Lung microvascular endothelial cell (primary cell): ENCODE results near the gene SIMC1. TPM values are rescaled to one million over a fixed set of nuclear protein-coding genes. Genes with fewer than 3 reads are reported as not detected.

ENCODE experiments used
- DNase-seq, 2 donors: peaks; one replicate each; pipeline versions ENCODE4 v3.0.0 to v3.0.0-alpha.2; 2010; ENCODE audit warnings: low read depth in 2 of 2
- total RNA-seq: library from RNA; depleted of rRNA; stranded (reverse); fragments of >200 nt; gene quantifications from 2 replicates; pipeline ENCODE4 v1.2.1, GENCODE V29; 2014

SIMC1 gene
- total RNA-seq, 1 donor from 2014 or later: 2.2 TPM

DNA sequence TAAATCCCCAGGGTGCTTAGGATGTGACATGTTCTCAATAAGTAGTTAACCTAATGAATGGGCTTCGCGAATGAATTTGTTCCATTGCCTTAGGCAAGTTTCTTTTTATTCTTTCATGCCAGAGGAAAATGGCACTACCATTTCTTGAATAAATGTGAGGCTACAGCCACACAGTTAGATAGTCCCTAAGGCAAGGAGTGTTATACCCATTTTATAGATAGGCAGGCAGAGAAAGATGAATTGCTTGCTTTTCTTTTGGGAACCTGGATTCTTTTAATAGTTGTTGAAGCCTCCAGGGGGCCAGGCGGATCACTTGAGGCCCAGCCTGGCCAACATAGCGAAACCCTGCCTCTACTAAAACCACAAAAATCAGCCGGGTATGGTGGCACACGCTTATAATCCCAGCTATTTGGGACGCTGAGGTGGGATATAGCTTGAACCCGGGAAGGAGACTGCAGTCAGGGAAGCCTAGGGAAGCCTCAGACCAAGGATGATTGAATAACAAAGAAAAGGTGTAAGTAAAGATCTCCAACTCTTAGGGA lies 149.2 kb downstream of the SIMC1 start:
- peak in 1 of 2 donors; percentile 14 for DNase-seq

DNA sequence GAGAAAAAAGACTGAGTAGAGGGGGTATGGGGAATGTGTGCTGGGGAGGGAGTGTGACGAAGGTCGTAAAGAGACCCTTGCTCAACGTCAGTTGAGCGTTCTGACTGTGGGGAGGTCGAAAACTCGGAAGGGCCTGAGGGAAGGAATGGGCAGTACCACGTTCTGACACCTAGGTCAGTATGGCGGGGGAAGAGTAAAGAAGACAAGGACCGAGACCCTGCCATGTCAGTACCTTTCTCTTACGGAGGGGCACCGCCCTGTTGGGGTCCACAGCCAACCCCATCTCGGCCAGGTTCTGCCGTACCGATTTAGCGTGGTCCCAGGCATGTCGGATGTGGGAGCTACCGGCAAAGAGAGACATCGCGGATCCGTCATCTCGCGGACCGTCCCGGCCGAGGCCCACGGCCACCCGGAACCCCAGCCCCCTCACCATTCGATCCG lies 149.8 kb downstream of the SIMC1 start:
- peak; percentile 28 to 38 for DNase-seq

DNA sequence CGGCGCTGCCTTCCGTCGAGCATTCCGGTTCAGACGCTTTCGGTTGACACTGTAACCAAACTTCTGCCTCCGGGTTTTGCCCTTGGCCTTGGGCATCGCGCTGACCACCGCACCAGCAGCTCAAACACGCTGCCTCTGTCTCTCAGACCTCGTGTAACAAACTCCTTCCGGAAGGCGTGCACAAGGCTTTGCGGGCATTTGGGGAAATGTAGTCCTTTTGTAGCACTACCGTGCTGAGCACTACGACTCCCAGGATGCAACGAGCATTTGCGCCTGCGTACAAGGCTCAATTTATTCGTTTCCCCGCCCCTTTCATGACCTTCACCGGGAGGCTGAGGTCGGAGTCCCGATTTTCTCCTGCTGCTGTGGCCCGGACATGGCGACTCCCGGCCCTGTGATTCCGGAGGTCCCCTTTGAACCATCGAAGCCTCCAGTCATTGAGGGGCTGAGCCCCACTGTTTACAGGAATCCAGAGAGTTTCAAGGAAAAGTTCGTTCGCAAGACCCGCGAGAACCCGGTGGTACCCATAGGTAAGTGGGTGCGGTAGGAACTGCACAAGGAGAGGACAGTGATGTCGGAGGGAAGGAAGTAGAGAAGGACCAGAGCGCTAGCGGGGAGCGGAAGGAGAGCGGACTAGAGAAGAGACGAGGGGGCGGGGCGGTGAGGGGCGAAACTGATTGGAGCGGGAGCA lies 150.4 kb downstream of the SIMC1 start, which contains the start of the genes HIGD2A and NOP16:
Gene HIGD2A, plus strand, starts transcription at position 308 of the 691 bp plus-strand sequence. Its CDS starts 69 bp downstream, at position 377.
Gene NOP16, minus strand, starts transcription at position 155 of the 691 bp plus-strand sequence. Its CDS starts 59 bp downstream, at position 96.
- peak; percentile 99 for DNase-seq

DNA sequence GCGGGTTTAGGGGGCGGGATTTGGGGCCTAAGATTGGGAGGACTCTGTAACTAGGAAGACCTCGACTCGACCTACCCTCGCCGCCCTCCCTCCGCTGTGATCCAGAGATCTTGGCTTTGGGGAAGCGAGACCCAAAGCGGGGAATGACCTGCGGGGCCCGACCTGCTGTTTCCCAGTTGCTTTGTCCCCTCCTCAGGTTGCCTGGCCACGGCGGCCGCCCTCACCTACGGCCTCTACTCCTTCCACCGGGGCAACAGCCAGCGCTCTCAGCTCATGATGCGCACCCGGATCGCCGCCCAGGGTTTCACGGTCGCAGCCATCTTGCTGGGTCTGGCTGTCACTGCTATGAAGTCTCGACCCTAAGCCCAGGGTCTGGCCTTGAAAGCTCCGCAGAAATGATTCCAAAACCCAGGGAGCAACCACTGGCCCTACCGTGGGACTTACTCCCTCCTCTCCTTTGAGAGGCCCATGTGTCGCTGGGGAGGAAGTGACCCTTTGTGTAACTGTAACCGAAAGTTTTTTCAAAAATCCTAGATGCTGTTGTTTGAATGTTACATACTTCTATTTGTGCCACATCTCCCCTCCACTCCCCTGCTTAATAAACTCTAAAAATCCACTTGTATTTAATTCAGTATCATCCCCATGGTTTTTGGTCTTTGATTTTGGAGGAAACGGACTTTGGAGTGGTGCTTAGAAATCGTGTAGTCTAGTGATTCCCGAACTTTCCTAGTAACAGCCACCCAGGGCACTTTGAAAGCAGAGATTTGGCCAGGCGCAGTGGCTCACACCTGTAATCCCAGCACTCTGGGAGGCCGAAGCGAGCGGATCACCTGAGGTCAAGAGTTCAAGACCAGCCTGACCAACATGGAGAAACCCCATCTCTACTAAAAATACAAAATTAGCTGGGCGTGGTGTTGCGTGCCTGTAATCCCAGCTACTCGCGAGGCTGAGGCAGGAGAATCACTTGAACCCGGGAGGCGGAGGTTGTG lies 151.2 kb downstream of the SIMC1 start:
- no peak for DNase-seq

DNA sequence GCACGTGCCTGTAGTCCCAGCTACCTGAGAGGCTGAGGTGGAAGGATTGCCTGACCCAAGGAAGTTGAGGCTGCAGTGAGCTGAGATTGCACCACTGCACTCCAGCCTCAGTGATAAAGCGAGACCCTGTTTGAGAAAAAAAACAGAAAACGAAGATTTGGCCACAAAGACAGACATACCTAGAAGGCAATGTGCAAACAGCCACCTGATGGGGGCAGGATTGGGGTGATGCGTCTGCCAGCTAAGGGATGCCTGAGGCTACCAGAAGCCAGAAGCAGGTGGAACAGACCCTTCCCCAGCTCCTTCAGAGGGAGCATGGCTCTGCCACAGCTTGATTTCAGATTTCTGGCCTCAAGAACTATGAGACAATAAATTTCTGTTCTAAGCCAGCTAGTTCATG lies 153.3 kb downstream of the SIMC1 start:
- no peak for DNase-seq

DNA sequence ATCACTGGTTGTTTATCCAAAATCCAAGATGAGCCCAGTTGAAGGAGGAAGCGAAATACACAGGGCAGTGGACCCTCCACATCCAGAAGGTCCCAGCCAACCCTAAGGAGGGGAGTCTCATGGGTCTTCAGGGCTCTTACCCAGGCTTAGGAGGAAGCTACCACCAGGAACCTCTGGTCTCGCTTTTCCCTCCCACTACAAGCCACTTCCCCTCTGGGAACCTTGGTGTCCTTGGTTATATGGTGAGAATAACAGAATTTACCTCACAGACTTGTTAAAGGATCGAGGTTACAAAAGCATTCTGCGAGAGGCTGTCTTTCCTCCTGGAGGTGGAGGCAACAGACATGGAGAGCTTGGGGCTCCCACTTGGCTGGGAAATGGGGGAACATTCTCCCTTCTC lies 153.8 kb downstream of the SIMC1 start:
- no peak for DNase-seq

DNA sequence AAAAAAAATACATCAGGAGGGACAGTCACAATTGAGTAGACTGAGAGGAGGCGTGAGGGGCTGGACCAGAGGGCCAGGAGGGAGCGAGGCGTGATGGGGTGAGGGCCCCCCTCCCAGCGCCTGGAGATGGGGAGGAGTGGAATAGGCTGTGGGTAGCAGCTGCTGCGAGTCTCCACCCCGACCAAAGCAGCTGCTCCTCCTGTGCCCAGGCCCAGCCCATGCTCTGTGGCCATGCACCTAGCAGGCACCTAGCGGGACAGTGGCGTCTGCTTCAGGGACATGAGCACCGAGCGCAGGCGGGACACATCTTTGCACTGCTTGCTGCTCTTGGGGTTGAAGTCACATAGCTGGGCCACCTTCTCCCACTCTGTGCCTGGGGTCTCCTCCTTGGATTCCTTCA lies 154.3 kb downstream of the SIMC1 start:
- no peak for DNase-seq

DNA sequence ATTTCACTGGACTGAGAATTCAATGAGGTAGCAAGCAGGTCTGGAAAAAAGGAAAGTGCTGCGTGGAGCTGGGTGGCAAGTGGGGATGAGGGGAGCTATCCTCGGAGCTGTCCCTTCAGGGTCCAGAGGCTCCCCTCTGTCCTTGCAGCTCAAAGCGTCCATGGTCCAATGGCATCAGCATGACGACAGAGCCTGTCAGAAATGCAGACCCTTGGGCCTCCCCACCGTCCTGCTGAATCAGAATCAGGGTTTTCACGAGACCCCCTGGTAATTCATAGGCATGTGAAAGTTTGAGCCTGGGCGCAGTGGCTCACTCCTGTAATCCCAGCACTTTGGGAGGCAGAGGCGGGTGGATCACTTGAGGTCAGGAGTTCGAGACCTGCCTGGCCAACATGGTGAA lies 155.9 kb downstream of the SIMC1 start:
- no peak for DNase-seq

DNA sequence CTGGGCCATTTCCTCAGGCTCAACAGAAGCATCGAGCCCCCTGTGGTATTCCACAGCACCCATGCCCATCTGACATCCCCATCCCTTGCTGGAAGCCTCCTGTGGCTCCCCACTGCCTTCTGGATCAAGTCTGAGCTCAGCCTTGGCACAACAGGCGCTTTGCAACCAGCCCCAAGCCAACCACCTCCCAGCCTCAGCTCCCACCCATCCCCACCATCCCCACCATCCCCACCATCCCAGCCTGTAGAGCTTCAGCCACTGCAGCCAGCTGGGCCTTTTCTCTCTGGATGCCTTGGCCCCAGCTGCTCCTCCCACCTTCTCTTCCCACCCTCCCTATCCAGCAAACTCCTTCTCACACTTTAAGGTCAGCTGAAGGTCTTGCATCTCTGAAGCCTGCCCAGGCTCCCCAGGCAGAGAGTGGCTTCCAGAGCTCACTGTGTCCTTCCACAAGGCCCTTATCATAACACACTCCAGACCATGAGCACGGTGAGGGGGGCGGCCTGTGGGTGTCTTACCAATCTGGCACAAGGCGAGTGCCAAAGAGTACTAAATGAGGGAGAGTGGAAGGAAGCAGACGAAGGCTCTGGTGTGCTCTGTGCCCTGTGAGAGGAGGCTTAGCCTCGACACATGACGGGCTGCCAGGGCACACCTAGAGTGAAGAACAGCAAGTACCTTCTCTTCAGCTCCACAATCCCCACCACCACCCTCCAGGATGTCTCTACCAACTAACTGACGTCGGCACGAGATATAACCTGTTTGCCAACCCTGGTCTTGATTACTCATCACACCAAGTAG lies 156.9 kb downstream of the SIMC1 start:
- no peak for DNase-seq

Other genes with a start within 250 kb of the SIMC1 start
- gene KIAA1191, start 123.3 kb downstream of the SIMC1 start, total RNA-seq: 71.5 and 115 TPM in 2 replicates
- gene ARL10, start 127.1 kb downstream of the SIMC1 start, total RNA-seq: 4.8 and 10.5 TPM in 2 replicates
- gene NOP16, start 150.2 kb downstream of the SIMC1 start, total RNA-seq: 9.4 and 11.7 TPM in 2 replicates
- 35.1 and 41.3 TPM in 2 replicates for gene HIGD2A, start 150.3 kb downstream of the SIMC1 start, total RNA-seq
- 90.7 and 171 TPM in 2 replicates for gene CLTB, start 178.1 kb downstream of the SIMC1 start, total RNA-seq
- 30.1 and 57.3 TPM in 2 replicates for gene FAF2, start 210.0 kb downstream of the SIMC1 start, total RNA-seq